ENCODE measurements around the gene KIF12.
"Not testable (repeated sequence)": the region's sequence is repeated elsewhere in the genome, so short reads cannot be mapped to it uniquely, and the experiment has no call there.

KIF12 gene

DNA sequence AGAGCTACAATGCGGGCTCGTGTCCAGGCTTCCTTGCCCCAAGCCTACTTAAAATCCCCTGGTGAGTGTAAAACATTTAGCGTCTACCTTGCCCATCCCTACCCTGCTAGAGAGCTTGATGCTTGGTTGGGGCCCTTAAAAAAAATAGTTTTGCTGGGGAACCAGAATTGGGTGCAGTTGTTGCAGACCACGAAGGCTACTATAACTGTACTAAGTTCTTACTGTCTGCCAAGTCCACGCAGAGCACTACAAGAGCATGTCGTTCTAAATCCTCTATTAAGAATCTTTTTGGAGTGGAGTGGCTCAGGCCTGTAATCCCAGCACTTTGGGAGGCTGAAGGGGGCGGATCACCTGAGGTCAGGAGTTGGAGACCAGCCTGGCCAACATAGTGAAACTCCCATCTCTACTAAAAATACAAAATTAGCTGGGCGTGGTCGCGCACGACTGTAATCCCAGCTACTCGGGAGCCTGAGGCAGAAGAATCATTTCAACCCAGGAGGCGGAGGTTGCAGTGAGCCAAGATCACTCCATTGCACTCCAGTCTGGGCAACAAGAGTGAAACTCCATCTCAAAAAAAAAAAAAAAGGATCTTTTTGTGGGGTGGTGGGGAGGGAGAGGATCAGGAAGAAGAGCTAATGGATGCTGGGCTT lies 16.2 kb downstream of the KIF12 start:
- not testable (repeated sequence) for DNase-seq

GRCh38 chr9:114082017-114082762 lies 16.9 kb downstream of the KIF12 start:
- DNase-seq: peak; percentile 69

- no peak for DNase-seq
These were observed 17.6 kb downstream of the KIF12 start for GRCh38 chr9:114081441-114082016.

GRCh38 chr9:114080773-114081440 lies 18.2 kb downstream of the KIF12 start:
- no peak for DNase-seq

- DNase-seq: no peak
These were observed 18.8 kb downstream of the KIF12 start for GRCh38 chr9:114080195-114080772.

GRCh38 chr9:114078781-114079156 lies 20.3 kb downstream of the KIF12 start:
- no peak for DNase-seq

DNA sequence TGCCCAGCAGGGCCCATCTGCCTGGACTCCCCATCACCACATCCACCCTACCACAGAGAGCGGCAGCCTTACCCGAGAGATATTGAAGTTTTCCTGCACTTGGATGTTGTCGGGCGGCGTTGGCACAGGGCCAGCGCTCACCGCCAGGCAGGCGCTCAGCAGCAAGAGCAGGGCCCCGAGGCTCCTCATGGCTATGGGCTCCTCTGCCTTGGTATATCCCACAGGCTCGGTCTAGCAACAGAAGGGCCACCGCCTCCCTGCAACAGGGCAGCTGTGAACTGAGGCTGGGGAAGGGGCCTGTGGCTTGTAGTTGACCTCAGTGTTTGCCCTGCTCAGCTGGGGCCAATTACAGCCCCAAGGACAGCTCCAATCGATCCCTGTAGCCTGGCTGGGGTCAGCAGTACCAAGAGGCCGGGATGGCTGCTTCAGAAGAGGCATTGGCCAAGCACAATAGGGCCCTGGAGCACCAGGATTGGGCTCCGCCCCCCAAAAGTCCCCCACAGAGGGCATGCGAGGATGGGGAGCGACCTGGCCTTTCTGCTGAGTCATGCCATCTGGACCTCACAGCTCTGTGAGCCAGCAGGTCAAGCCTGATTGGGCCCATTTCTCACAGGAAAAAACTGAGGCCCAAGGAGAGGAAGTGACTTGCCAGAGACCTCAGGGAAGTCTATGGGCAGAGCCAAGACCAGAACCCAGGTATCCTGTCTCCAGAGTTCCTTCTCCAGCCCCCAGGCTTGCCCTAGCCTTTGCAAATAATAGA lies 20.9 kb downstream of the KIF12 start, which contains the start of gene AMBP:
TSS of gene AMBP (minus strand) at position 280 of the 760 bp plus-strand sequence. CDS start at position 189, 91 bp downstream.
- DNase-seq: no peak

GRCh38 chr9:114077162-114077837 lies 21.8 kb downstream of the KIF12 start:
- no peak for DNase-seq

DNA sequence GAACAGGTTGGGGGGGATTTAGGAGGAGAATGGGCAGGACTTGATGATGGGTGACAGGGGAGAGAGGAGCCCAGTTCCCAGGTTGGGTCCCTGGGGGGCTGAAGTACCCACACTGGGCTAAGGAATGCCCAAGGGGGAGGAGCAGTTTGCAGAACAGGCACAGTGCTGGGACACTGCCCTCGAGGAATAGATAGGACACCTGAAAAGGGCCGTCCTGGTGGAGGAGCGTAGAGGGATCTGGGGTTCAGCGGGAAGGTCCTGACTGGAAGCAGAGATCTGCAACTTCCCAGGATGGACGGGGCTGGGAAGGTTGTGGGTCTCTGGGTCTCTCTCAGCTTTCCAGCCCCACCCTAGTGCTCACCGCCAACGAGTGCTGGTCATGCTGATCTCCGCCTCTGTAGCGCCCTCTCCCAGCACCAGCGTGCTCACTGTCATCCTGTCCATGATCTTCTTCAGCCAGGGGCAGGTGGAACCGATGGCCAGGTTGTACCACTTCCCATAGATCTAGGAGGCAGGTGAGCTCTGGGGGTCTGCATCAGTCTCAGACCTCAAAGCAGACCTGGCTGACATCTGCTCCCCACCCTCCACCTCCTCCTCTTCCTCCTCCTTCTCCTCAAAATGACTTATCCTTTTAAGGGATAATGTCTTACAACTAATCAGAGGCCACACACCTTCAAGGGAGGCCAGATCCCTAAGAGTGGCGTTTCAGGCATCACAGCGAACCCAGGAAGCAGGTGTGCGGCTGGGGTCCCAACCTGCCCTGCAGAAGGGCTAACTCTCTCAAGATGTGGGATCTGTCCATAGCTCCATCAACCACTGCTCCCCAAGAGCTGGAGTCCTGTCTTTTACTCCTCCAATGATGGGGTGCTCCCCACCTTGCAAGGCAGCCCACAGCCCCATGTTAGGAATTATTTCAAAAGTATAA lies 22.6 kb downstream of the KIF12 start:
- no peak for DNase-seq

GRCh38 chr9:114075602-114076001 lies 23.5 kb downstream of the KIF12 start:
- no peak for DNase-seq

DNA sequence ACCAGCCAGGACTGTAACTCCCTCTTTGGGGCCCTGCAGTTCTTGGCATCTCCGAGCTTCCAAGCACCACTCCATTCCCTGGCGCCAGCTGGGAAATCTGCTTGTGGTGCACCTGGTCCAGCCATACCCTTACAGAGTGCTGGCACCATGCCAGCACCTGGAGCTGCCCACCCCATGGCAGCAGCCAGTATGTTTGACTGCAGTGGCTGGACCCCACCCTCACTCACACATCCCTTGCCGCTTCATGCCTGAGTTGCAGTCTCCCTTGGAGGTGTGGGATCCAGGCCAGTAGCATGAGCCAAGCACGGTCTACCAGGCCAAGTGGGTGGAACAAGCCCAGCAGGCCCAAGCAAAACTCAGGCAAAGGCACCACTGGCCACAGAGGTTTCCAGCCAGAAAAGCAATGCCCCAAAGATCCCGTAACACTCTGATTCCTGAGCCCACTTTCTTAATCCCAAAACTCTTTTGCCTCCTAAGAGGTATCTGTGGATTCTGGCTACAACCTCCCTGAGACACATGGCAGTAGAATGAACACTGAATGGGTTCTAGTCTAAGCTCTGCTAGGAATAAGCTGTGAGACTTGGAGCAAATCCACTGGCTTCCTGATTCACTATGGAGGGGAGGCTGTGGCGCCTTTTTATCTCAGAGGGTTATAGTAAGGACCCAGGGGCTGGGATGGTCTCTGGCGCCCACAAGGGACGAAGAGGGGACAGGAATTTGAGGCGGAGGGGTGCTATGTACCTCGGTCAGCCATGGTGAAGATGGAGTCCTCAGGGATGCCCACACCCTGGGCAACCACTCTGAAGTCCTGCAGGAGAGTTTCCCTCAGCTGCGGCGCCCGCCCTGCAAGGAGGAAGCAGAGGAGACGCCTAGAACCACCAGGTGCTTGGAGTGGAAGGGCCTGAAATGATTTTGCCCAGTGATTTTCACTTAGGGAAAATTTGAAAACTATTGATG lies 26.6 kb downstream of the KIF12 start:
- no peak for DNase-seq

DNA sequence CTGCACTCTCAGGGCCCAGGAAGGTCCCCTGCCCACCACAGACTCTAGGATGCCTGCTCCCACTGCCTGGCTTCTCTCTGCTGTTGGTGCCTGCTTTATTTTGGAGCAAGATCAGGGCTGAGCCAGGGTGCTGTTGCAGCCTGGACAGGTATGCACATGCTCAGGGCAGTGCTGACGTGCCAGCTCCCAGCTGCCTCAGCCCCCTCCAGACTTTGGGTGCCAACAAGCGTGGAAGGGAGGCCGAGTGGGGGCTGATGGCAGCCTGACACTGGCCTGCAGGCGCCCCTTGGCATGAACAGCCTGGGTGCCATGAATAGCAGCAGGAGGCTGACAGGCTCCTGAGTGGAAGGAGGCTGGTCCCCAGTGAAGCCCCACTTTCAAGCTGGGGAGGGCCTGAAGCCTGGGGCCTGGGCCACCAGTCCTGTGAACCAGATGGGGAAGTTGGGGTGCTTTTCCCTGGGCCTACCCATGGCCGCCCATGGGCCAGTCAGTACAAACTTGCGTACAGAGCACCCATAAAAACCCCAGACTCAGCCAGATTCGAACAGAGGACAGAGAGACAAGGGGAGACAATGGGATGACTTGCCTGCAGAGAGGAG lies 27.8 kb downstream of the KIF12 start:
- no peak for DNase-seq

DNA sequence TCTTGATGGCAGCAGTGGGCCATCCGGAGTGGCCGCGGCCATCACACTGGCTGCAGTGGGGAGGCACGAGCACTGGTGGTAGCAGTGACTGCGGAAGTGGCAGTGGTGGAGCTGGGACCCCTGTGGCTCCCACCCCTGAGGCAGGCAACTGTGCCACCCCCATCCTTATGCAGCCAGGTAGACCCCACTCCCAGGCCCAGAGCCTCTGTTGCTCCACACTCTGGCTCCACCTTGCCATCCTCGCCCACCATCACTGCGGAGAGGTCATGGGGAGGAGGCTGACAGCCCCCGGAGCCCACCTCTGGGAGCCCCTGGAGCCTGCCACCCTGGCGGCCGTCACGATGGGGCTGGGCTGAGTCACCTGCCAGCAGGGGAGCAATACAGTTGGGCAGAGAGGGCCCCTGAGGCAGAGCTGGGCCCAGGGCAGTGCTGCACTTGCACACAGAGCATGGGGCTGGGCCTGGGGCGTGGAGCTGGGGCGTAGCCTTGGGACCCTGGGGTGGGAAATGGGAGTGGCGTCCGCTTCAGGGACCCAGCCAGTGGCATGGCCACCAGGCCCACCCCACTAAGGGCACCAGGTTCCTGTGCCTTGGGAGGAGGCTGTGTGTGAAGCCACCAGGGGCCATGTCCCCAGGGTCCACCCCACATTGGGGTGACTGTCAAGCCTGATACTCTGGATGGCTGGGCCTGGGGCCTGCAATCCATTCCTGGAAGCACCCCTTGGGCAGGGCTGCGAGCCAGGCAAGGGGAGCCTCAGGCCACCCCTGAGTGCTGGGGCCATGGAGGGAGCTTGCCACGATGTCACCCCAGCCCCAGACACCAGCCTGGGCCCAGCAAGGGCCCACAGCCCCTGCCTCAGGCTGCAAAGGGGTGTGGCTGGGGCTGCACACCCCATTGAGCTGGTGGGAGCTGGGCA lies 28.6 kb downstream of the KIF12 start:
- DNase-seq: no peak

DNA sequence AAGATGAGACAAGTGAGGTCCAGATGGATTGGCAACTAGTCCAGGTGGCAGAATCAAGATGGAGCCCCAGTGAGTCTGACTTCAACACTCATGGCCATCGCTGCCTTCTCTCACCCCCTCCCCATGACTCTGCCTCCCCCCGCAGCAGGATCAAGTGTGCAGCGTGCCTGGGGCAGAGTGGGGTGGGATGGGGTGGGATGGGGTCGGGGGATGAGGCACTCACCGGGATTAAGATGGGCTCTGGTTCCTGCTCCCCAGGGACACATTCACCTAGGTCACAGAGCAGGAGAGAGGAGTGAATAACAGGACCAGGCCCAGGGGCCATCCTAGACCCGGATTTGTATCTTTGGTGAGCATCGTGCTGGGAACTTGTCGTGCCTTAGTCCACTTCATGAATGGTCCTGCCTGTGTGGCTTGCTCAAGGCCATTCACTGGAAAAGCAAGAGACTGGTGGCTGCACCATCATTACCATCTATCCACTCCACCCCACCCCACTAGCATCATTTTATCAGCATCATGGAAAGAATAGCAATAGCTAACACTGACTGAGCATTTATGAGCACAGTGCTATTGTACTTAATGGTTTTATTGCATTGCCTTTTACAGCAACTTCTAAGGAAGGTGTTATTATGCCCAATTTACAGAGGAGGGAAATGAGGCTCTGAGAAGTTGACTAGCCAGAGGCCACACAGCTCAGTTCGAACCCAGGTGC lies 29.5 kb downstream of the KIF12 start:
- DNase-seq: no peak

DNA sequence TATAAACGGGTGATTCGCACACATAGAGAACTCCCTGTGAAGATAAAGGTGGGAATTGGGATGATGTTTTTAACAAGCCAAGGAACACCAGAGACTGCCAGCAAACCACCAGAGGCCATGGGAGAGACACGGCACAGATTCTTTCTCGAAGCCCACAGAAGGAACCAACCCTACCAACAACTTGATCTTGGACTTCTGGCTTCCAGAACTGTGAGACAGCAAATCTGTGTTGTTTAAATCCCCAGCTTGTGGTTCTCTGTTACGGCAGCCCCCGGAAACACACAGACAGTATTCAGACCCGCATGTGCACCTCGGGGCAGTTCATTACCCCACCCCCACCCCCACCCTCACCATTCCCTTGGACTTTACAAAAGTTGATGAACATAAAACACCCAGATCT lies 33.8 kb downstream of the KIF12 start:
- DNase-seq: no peak

DNA sequence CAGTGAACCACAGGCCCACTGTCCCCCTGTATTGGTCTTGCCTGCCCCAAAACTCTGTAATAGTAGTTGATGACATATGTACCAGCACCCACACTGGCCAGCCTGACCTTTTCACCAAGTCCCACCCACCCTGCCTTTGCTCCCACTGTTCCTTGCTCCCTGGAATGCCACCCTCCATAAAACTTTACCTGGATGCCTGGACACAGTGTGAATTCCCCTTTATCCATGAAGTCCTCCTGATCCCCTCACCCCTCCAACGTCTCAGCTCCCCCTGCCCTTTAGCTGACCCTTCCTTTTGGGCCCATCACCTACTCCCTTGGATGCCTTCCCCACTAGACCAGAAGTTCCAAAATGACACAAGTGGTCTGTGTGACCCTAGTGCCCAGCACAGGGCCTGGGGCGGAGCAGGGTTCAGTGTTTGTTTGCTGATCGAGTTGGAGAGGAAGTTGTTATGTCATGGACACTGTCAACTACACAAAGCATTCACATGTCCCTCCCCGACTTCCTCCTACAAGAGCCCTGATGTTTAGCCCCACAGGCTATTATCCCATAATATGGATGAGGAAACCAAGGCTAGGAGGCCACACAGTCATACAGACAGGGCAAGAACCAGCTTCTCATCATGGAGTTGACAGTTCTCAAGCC lies 37.1 kb downstream of the KIF12 start:
- DNase-seq: no peak

- no peak for DNase-seq
These were observed 37.8 kb downstream of the KIF12 start for GRCh38 chr9:114061292-114061691.

Data from activated T-cell treated with anti-CD3 and anti-CD28 coated beads, Interleukin-2, amount 50 U/mL, for 1 hour (primary cell).